Measurements from ENCODE around the gene TMCC3. TPM values are rescaled to one million over a fixed set of nuclear protein-coding genes. Genes with fewer than 3 reads are reported as not detected.

TMCC3 gene
- total and polyA plus RNA-seq, 2 donors from 2014 or later: 6.7 to 14.7 TPM

DNA sequence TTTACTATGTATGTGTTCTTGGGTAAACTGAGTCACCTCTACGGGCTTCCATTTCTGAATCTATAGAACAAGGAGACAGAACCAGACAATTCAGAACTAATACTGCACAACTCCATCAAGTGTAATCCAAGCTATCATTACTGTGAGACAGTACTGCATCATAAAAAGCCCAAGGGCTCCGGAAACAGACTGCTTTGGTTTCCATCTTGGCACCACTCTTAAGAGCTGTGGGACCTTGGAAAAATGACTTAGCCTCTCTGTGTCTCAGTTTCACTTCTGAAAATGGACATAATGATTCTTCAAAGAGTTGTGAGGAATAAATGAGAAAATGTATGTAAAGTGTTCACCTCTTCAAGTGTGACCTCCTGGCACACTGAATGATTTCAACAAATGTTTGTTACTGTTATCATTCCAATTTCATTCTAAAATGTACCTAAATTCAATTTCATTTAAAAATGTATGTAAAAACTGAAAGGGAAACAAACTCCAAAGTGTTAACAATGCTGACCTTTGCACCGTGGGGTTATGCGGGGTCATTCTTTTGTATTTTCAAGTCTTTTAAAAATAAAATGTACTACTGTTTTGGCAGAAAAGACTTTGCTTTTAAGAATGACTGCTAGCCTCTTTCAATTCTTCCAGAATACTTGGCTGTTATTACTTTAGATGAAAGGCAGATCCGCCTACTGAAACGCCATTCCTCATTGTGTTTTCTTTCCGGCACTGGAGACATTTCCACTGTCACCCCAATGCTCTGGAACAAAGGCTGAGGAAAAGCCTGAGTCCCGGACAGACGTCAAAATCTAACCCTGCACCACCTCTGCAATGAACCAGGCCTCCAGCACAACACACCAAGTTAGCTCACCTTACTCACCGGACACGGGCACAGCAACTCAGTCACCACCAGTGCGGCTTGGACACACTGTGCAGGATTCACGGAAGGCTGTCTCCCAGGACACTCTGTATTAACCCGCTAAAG is 62.8 kb downstream of the TMCC3 start:
- no peaks in the 10 kb centered on the region for H3K9me3 ChIP-seq (ENCODE audit: control insufficient read depth in 2 of 3, insufficient read depth in 1 of 3, low read length in 3 of 3)
- H3K27me3 ChIP-seq (ENCODE audit: control insufficient read depth, insufficient read depth, low read length): no peaks in the 10 kb centered on the region
- H3K27ac ChIP-seq (ENCODE audit: low read depth in 2 of 2, low read length in 2 of 2): peak overlapping the region in 1 of 2 donors; percentile 58
- TF ChIP-seq, protein P1, sequence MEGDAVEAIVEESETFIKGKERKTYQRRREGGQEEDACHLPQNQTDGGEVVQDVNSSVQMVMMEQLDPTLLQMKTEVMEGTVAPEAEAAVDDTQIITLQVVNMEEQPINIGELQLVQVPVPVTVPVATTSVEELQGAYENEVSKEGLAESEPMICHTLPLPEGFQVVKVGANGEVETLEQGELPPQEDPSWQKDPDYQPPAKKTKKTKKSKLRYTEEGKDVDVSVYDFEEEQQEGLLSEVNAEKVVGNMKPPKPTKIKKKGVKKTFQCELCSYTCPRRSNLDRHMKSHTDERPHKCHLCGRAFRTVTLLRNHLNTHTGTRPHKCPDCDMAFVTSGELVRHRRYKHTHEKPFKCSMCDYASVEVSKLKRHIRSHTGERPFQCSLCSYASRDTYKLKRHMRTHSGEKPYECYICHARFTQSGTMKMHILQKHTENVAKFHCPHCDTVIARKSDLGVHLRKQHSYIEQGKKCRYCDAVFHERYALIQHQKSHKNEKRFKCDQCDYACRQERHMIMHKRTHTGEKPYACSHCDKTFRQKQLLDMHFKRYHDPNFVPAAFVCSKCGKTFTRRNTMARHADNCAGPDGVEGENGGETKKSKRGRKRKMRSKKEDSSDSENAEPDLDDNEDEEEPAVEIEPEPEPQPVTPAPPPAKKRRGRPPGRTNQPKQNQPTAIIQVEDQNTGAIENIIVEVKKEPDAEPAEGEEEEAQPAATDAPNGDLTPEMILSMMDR (IDR thresholded peaks at IDR 0.05; ENCODE audit: borderline replicate concordance, extremely low read depth, insufficient read depth): no peak
- DNase-seq (peak in 1 of 5 donors; percentile 47), FAIRE-seq (no peak)
- H3K36me3 ChIP-seq (ENCODE audit: control insufficient read depth in 2 of 3, insufficient read depth in 3 of 3, low read length in 3 of 3): no peaks in the 10 kb centered on the region
- intact Hi-C loops (cut with DNase I): no loop called here
- H3K4me1 ChIP-seq (ENCODE audit: control insufficient read depth in 2 of 3, insufficient read depth in 2 of 3, low read depth in 1 of 3, low read length in 3 of 3): peaks cover 3 to 14% (median 7%) of the 10 kb centered on the region in 3 donors
- H3K9ac ChIP-seq (ENCODE audit: low read length in 3 of 3): no peak overlapping the region
- no peak overlapping the region for H3K4me3 ChIP-seq (ENCODE audit: low read length in 3 of 3)

- Histone ChIP-seq H3K27ac (ENCODE audit: low read depth in 2 of 2, low read length in 2 of 2) (peak overlapping the region in 1 of 2 donors; percentile 58), H3K9ac (ENCODE audit: low read length in 3 of 3) (no peak overlapping the region), H3K36me3 (ENCODE audit: control insufficient read depth in 2 of 3, insufficient read depth in 3 of 3, low read length in 3 of 3) (peaks cover 0 to 5% (median 0%) of the 10 kb centered on the region in 3 donors), H3K4me3 (ENCODE audit: low read length in 3 of 3) (no peak overlapping the region), H3K4me1 (ENCODE audit: control insufficient read depth in 2 of 3, insufficient read depth in 2 of 3, low read depth in 1 of 3, low read length in 3 of 3) (peaks cover 3 to 14% (median 7%) of the 10 kb centered on the region in 3 donors), H3K27me3 (ENCODE audit: control insufficient read depth, insufficient read depth, low read length) (no peaks in the 10 kb centered on the region), H3K9me3 (ENCODE audit: control insufficient read depth in 2 of 3, insufficient read depth in 1 of 3, low read length in 3 of 3) (no peaks in the 10 kb centered on the region)
- TF ChIP-seq, protein P1 (IDR thresholded peaks at IDR 0.05; ENCODE audit: borderline replicate concordance, extremely low read depth, insufficient read depth): no peak
- intact Hi-C loops (cut with DNase I): no loop called here
- FAIRE-seq (no peak), DNase-seq (peak in 1 of 5 donors; percentile 49)
Measured at GRCh38 chr12:94586589-94587259, 63.6 kb downstream of the TMCC3 start.

DNA sequence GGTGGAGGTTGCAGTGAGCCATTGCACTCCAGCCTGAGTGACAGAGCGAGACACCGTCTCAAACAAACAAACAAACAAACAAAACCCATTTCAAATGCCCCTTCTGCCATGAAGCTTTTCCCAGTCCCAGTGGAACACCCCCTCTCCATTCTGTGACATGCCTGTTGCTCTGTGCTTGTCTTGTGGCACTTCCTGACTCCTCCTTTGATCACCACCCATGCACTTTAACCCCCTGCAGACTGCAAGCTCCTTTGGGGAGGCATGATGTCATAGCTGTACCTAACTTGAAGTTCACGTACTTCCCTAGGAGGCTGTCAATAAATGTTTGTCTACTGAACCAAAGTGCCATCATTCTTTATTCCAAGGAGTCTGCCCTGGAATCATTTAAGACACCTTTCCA is 64.7 kb downstream of the TMCC3 start:
- Histone ChIP-seq H3K9ac (ENCODE audit: low read length in 3 of 3) (no peak overlapping the region), H3K9me3 (ENCODE audit: control insufficient read depth in 2 of 3, insufficient read depth in 1 of 3, low read length in 3 of 3) (no peaks in the 10 kb centered on the region), H3K36me3 (ENCODE audit: control insufficient read depth in 2 of 3, insufficient read depth in 3 of 3, low read length in 3 of 3) (peaks cover 0 to 13% (median 0%) of the 10 kb centered on the region in 3 donors), H3K27me3 (ENCODE audit: control insufficient read depth, insufficient read depth, low read length) (no peaks in the 10 kb centered on the region), H3K4me3 (ENCODE audit: low read length in 3 of 3) (no peak overlapping the region), H3K4me1 (ENCODE audit: control insufficient read depth in 2 of 3, insufficient read depth in 2 of 3, low read depth in 1 of 3, low read length in 3 of 3) (peaks cover 3 to 14% (median 7%) of the 10 kb centered on the region in 3 donors), H3K27ac (ENCODE audit: low read depth in 2 of 2, low read length in 2 of 2) (no peak overlapping the region)
- TF ChIP-seq, protein P1 (IDR thresholded peaks at IDR 0.05; ENCODE audit: borderline replicate concordance, extremely low read depth, insufficient read depth): no peak
- FAIRE-seq: no peak
- DNase-seq: peak in 1 of 5 donors; percentile 45
- intact Hi-C loops (cut with DNase I): no loop called here
